HG03139 (cell line): ENCODE data around the gene RPL35.
"Not testable (repeated sequence)": the region's sequence is repeated elsewhere in the genome, so short reads cannot be mapped to it uniquely, and the experiment has no call there.

ENCODE experiments used
- ATAC-seq: cut with Tn5 transposase; IDR thresholded peaks from one replicate; pipeline ENCODE4 v1.9.1; 2021; ENCODE audit not compliant: unreplicated experiment

RPL35 gene

GRCh38 chr9:124853605-124854143 is 8.1 kb downstream of the RPL35 start:
- no peak for ATAC-seq

GRCh38 chr9:124852829-124853531 is 8.8 kb downstream of the RPL35 start, which contains the start of gene WDR38:
Gene WDR38, plus strand, starts transcription at chr9:124853460. Its CDS starts 72 bp downstream, at chr9:124853532.
- ATAC-seq: no peak

- ATAC-seq: no peak
These were observed 9.5 kb downstream of the RPL35 start for GRCh38 chr9:124852121-124852828.

GRCh38 chr9:124849801-124850200 is 12.0 kb downstream of the RPL35 start:
- ATAC-seq: no peak

- no peak for ATAC-seq
These were observed 14.8 kb downstream of the RPL35 start for GRCh38 chr9:124846969-124847368.

GRCh38 chr9:124846467-124846866 is 15.3 kb downstream of the RPL35 start:
- ATAC-seq: not testable (repeated sequence)

GRCh38 chr9:124844291-124844690 is 17.5 kb downstream of the RPL35 start:
- ATAC-seq: no peak

- ATAC-seq: no peak
These were observed 18.2 kb downstream of the RPL35 start for GRCh38 chr9:124843456-124844034.

GRCh38 chr9:124841075-124841821 is 20.5 kb downstream of the RPL35 start:
- ATAC-seq: no peak

- no peak for ATAC-seq
These were observed 21.4 kb downstream of the RPL35 start for GRCh38 chr9:124840300-124840833.

GRCh38 chr9:124839612-124840299 is 22.0 kb downstream of the RPL35 start:
- no peak for ATAC-seq

GRCh38 chr9:124838567-124839275 is 23.0 kb downstream of the RPL35 start:
- not testable (repeated sequence) for ATAC-seq

- not testable (repeated sequence) for ATAC-seq
These were observed 23.6 kb downstream of the RPL35 start for GRCh38 chr9:124838132-124838531.

GRCh38 chr9:124835026-124835557 is 26.7 kb downstream of the RPL35 start:
- no peak for ATAC-seq

GRCh38 chr9:124834591-124834990 is 27.2 kb downstream of the RPL35 start:
- no peak for ATAC-seq

GRCh38 chr9:124831642-124832364 is 30.0 kb downstream of the RPL35 start:
- no peak for ATAC-seq

- ATAC-seq: no peak
These were observed 31.2 kb downstream of the RPL35 start for GRCh38 chr9:124830593-124830992.

GRCh38 chr9:124829334-124829669 is 32.5 kb downstream of the RPL35 start:
- ATAC-seq: no peak
